Coronary artery (tissue), 2 donors: Measurements from ENCODE around the gene UIMC1.

ENCODE experiments used
- DNase-seq: peaks from one replicate; pipeline ENCODE4 v3.0.0-alpha.2; 2017; ENCODE audit warnings: low spot score
- H3K27ac ChIP-seq, 2 donors: fragments of 200-600 bp; sonication (generic); one replicate each; pipeline ENCODE4 v1.5.1; 2016 to 2019
- H3K4me3 ChIP-seq: fragments of 200-600 bp; sonication (generic); 2 replicates; pipeline ENCODE4 v1.5.1; 2016; ENCODE audit warnings: mild to moderate bottlenecking, moderate library complexity
- CTCF ChIP-seq: fragments of 200-600 bp; sonication (generic); IDR thresholded peaks from one replicate; pipeline ENCODE4 v1.5.1; 2019; ENCODE audit warnings: antibody characterized with exemption

UIMC1 gene

GRCh38 chr5:176941951-176942350 is 64.6 kb downstream of the UIMC1 start:
- no peak overlapping the region for H3K4me3 ChIP-seq
- TF ChIP-seq CTCF = no peak
- DNase-seq = no peak
- no peak overlapping the region for H3K27ac ChIP-seq

- DNase-seq = no peak
- Histone ChIP-seq H3K27ac (no peak overlapping the region), H3K4me3 (no peak overlapping the region)
- no peak for TF ChIP-seq CTCF
These were observed 68.1 kb downstream of the UIMC1 start for GRCh38 chr5:176938472-176938871.

GRCh38 chr5:176935017-176935416 is 71.6 kb downstream of the UIMC1 start:
- TF ChIP-seq CTCF = no peak
- Histone ChIP-seq H3K4me3 (no peak overlapping the region), H3K27ac (no peak overlapping the region)
- no peak for DNase-seq

DNA sequence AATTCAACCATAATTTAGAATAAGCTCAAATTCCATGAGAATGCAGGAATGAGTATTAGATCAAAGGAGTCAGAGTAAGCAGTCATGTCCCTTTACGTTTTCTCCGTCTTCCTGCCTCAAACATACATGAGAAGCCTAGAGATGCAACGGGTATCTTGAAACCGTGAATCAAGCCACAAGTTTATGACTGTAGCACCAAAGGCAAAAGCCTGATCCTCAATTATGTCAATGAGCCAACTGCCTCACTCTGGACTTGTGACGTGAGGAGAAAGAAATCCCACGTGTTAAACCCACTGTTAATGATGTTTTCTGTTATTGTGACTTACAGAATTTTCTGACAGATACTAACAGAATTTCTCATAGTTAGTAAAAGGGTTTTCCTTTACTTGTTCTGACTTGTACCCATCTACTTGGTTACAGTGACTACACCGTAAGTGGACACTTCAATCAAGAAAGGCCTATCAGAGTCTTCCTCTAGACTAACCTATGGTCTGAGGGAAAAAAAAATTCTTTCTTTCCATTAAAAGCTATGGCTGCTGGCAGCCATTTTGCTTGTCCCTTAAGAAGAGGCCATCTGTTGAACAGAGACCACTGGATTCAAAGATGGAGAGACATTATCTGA is 72.2 kb downstream of the UIMC1 start:
- Histone ChIP-seq H3K27ac (no peak overlapping the region), H3K4me3 (no peak overlapping the region)
- no peak for TF ChIP-seq CTCF
- no peak for DNase-seq

DNA sequence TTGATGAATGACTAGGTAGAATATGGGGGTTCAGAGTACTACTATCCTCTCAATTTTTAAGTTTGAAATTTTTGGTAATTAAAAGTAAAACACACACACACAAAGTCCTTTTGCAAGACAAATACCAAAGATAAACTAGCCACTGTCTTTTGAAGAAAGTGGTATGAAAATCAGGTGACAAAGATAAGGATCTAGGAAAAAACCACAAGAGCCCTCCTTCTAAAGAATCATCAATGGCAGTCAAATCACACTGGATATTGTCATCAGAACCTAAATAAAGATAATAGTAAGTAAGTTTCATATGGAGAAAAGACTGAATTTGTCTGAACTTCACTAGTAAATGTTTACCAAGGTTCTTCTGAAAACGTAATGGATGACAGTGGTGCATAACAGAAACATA is 76.9 kb downstream of the UIMC1 start:
- DNase-seq = no peak
- Histone ChIP-seq H3K4me3 (no peak overlapping the region), H3K27ac (no peak overlapping the region)
- no peak for TF ChIP-seq CTCF

DNA sequence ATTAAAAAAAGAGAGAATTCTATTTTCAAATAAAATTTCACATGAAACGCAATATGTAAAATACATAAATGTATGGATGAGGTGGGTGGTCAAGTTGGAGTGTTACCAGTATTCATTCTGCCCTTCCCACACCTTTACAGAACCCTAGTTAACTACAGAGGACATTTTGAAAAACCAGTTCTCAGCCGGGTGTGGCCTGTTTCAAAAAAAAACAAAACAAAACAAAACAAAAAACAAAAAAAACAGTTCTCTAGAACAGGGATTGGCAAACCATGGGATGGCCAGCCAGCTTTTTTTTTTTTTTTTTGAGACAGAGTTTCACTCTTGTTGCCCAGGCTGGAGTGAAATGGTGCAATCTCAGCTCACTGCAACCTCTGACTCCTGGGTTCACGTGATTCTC is 79.0 kb downstream of the UIMC1 start:
- Histone ChIP-seq H3K27ac (no peak overlapping the region), H3K4me3 (no peak overlapping the region)
- no peak for TF ChIP-seq CTCF
- no peak for DNase-seq

- DNase-seq = no peak
- Histone ChIP-seq H3K4me3 (no peak overlapping the region), H3K27ac (no peak overlapping the region)
- TF ChIP-seq CTCF = no peak
These were observed 83.8 kb downstream of the UIMC1 start for GRCh38 chr5:176922817-176923216.
